ENCODE results near the gene PIP5K1C.

PIP5K1C gene

DNA sequence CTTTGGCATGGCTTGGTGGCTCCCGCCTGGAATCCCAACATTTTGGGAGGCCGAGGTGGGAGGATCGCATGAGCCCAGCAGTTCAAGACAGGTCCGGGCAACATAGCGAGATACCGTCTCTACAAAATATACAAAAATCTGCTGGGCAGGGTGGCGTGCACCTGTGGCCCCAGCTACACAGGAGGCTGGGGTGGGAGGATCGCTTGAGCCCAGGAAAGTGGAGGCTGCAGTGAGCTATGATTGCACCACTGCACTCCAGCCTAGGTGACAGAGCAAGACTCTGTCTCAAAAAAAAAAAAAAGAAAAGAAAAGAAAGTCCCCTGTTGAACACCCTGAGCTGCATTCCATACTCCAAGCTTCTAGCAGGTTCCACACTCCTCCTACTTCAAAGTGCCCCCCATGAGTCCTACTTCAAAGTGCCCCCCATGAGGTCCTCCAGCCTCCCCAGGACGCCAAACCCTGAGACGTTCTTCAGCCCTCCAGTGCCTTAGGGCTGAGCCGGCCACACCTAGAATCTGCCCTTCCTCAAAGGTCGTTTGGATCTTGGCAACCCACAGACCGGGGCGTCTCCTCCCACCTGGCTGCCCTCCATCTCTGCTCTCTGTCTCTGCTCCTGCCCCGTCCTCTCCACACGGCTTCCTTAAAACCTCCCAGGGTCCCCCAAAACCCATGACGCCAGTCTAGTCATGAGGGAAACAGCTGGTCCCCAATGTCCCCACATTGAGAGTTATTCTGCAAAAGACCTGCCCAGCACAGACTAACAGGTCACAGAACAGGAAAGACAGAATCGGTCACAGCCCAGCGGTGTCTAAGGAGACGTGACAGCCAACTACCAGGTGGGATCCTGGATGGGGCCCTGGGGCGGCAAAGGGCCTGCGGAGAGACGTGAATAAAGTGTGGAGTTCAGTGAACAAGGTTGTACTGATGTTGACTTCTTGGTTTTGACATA lies 12.7 kb upstream of the PIP5K1C start:
- H3K4me1 ChIP-seq (ENCODE audit: insufficient read depth, low read length): no peaks in the 10 kb centered on the region

DNA sequence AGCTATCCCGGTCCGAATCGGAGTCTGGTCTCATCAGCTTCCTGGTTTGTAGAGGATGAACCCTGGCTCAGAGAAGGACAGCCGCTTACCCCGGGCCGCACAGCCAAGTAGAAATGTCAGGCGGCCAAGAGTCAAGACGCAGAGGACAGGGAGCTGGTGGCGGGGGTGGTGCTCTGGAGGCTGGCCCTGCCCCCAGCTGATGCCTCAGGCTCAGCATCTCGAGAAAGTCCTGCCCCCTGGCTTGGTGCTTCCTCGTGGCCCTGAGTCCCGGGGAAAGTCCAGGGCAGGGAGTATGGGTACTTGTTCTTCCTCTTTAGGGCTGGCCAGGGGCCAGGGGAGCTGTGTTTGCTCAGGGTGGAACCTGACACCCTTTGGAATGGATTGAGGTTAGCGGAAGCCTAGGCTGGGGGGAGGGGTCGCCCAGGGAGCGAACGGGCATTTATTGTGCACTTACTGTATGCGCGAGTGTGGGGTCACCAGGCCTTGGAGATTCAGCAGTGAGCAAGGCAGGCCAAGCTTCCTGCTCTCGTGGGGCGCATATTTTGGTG lies 10.1 kb upstream of the PIP5K1C start:
- H3K27me3 ChIP-seq (ENCODE audit: insufficient read depth, low read length): peaks cover 11% of the 10 kb centered on the region
- H2AFZ ChIP-seq (ENCODE audit: low read depth, low read length): no peak overlapping the region
- no peaks in the 10 kb centered on the region for H3K9me3 ChIP-seq (ENCODE audit: low read length)
- H3K4me3 ChIP-seq (ENCODE audit: low read length): no peak overlapping the region
- no peaks in the 10 kb centered on the region for H3K36me3 ChIP-seq (ENCODE audit: insufficient read depth, low read length)
- no peaks in the 10 kb centered on the region for H3K4me1 ChIP-seq (ENCODE audit: insufficient read depth, low read length)

More for the DNA sequence above, 12.7 kb upstream of the PIP5K1C start:
- Histone ChIP-seq H3K9me3 (ENCODE audit: low read length) (no peaks in the 10 kb centered on the region), H3K4me3 (ENCODE audit: low read length) (no peak overlapping the region), H2AFZ (ENCODE audit: low read depth, low read length) (no peak overlapping the region), H3K27me3 (ENCODE audit: insufficient read depth, low read length) (peaks cover 11% of the 10 kb centered on the region), H3K36me3 (ENCODE audit: insufficient read depth, low read length) (no peaks in the 10 kb centered on the region)

DNA sequence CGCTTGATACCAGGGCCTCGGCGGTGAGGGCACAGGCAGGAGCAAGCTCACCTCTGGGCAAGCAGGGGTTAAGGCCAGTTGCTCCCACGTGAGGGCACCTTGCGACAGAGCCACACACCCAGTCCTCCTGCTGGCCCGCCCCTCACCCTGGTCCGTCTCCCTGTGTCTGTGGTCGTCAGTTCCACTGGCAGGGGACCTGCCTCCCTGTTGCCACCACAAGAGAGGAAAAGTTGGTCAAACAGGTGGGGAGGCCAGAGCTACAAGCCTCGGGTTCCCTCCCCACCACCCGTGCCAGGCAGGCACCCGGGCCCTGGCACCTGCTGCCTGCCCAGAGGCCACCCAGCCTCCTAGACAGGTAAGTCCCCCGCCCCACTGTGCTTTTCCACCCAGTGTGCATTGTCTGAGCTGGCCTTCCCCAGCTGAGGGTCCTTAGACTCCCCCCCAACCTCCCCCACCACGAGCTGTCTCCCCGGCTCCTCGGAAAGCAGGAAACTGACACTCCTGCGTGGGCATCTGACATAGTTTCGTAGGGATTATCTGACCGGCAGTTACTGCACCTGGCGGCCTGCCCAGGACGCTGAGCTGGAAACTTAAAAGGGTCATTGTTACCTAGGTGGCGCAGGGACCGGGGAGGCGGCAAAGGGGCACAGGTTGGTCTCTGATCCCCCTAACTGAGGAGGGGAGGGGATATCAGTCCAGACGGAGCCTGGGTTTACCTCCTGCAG lies 8.1 kb upstream of the PIP5K1C start, which contains the start of gene TJP3:
Gene TJP3, plus strand, starts transcription at position 178 of the 725 bp plus-strand sequence. CDS start 20,049 bp downstream, outside the sequence.
- Histone ChIP-seq H2AFZ (ENCODE audit: low read depth, low read length) (no peak within 1 kb of the TSS), H3K4me3 (ENCODE audit: low read length) (no peak within 1 kb of the TSS), H3K36me3 (ENCODE audit: insufficient read depth, low read length) (no peaks in the 10 kb centered on the region), H3K27me3 (ENCODE audit: insufficient read depth, low read length) (peaks cover 11% of the 10 kb centered on the region), H3K4me1 (ENCODE audit: insufficient read depth, low read length) (no peaks in the 10 kb centered on the region), H3K9me3 (ENCODE audit: low read length) (no peaks in the 10 kb centered on the region)

DNA sequence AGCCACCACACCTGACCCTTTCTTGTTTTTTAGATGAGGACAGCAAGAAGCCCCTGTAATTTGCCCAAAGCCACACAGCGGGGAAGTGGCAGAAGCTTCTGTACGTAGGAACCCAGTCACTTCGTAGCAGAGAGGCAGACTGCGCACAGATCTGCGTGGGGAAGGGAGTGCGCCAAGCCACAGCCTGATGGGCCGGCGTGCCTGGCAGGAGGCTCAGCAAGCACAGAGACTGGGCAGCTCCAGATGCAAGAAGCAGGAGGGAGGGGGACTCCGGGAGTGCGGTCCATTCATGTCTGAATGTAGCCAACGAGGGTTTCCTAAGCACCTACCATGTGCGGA lies 7.6 kb upstream of the PIP5K1C start:
- Histone ChIP-seq H2AFZ (ENCODE audit: low read depth, low read length) (no peak overlapping the region), H3K36me3 (ENCODE audit: insufficient read depth, low read length) (no peaks in the 10 kb centered on the region), H3K9me3 (ENCODE audit: low read length) (no peaks in the 10 kb centered on the region), H3K4me3 (ENCODE audit: low read length) (no peak overlapping the region), H3K4me1 (ENCODE audit: insufficient read depth, low read length) (no peaks in the 10 kb centered on the region), H3K27me3 (ENCODE audit: insufficient read depth, low read length) (peaks cover 11% of the 10 kb centered on the region)

DNA sequence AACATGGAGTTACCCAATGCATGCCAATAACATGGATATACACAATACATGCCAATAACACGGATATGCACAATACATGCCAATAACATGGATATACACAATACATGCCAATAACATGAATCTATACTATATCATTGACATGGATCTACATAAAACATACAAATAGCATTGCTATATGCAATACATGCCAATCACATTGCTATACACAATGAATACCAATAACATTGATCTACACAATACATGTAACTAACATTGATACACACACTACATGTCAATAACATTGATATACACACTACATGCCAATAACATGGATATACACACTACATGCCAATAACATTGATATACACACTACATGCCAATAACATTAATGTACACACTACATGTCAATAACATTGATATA lies 932 bp upstream of the PIP5K1C start:
- Histone ChIP-seq H3K36me3 (ENCODE audit: insufficient read depth, low read length) (no peaks in the 10 kb centered on the region), H3K4me3 (ENCODE audit: low read length) (no peak overlapping the region), H3K9me3 (ENCODE audit: low read length) (no peaks in the 10 kb centered on the region), H2AFZ (ENCODE audit: low read depth, low read length) (no peak overlapping the region), H3K27me3 (ENCODE audit: insufficient read depth, low read length) (no peaks in the 10 kb centered on the region), H3K4me1 (ENCODE audit: insufficient read depth, low read length) (peaks cover 13% of the 10 kb centered on the region)

DNA sequence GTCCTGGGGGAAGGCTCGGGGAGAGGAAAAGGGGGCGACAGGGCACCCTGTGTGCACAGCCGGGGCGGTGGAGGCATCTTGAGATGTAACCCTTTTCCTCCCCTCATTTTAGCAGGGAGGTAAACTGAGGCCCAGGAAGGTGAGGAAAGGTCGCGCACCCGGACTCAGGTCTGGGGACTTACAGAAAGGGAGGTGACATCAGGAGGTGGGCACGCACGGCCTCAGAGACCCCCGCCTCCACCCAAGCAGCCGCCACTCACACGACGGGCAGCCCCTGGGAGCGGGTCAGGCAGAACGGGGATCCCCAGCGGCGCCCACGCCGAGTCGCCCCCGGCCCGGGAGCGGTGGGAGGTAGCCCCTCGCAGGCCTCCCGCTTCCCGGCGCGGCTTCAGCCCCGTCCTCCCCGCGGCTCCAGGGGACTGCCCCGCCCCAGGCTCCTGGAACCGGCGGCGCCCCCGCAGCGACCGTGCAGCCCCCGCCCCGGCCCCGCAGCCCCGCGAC lies 477 bp downstream of the PIP5K1C start:
- Histone ChIP-seq H3K4me3 (ENCODE audit: low read length) (peak overlapping the region; percentile 68), H3K36me3 (ENCODE audit: insufficient read depth, low read length) (peaks cover 2% of the 10 kb centered on the region), H3K9me3 (ENCODE audit: low read length) (no peaks in the 10 kb centered on the region), H3K4me1 (ENCODE audit: insufficient read depth, low read length) (peaks cover 13% of the 10 kb centered on the region), H2AFZ (ENCODE audit: low read depth, low read length) (peak overlapping the region; percentile 22), H3K27me3 (ENCODE audit: insufficient read depth, low read length) (no peaks in the 10 kb centered on the region)

DNA sequence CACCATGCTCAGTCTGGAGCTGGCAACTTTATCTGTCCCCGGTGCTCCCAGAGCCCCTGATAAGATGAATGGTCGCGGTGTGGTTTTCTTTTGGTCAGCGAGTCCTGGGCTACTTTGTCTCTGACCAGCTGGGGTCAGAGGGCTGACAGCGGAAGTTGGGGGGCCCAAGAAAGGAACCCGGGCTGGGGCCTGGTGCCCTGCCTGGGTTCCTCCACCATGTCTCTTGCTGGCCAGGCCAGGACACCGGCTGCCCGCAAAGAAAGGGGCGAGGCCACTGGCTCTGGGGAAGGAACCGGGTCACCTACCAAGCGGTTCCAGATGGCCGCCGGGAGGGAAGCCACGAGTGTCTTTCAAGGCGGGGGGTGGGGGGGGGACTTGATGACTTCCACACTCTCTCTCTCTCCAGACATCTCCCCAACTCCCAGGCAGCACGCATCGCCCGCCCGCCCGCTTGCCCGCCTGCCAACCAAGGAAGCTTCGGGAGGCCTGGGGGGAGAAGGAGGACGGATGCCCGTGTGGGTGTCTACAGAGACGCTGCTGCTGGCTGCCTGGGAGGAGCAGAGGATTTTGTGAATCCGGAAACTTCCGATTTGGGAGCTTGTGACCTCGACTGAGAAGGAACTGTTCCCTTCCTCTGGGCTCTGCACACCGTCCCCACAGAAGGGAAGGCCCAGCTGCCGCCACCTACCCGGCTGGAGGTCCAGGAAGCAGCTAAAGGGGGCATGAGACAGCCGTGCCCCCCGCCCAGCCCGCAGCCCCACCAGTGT lies 1.1 kb downstream of the PIP5K1C start:
- peaks cover 2% of the 10 kb centered on the region for H3K36me3 ChIP-seq (ENCODE audit: insufficient read depth, low read length)
- H3K27me3 ChIP-seq (ENCODE audit: insufficient read depth, low read length): no peaks in the 10 kb centered on the region
- H2AFZ ChIP-seq (ENCODE audit: low read depth, low read length): peak overlapping the region; percentile 22
- H3K4me3 ChIP-seq (ENCODE audit: low read length): peak overlapping the region; percentile 68
- peaks cover 13% of the 10 kb centered on the region for H3K4me1 ChIP-seq (ENCODE audit: insufficient read depth, low read length)
- no peaks in the 10 kb centered on the region for H3K9me3 ChIP-seq (ENCODE audit: low read length)

DNA sequence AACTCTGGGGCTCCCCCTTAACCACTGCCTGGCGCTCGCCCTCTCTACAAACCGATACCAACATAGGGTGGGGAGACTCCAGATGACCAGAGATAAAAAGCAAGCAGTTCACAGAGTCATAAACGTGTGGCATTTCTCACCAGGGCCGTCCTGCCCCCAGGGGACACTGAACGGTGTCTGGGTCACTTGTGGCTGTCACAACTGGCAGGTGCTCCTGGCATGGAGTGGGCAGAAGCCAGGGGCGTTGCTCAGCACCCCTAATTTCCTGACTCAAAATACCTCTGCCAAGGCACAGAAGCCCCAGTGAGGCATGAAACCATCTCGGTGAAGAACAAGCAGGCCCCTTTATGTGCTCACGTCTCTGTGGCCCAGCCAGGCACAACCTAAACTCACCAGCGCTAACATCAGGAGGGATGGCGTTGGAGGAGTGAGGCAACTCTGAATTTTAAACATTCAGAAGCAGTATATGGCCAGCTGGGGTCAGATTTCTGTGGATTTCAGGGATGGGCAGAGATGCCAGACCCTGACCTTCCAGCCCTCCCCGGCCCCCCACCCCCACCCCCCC lies 1.8 kb downstream of the PIP5K1C start:
- no peak overlapping the region for H3K4me3 ChIP-seq (ENCODE audit: low read length)
- peaks cover 13% of the 10 kb centered on the region for H3K4me1 ChIP-seq (ENCODE audit: insufficient read depth, low read length)
- no peaks in the 10 kb centered on the region for H3K9me3 ChIP-seq (ENCODE audit: low read length)

DNA sequence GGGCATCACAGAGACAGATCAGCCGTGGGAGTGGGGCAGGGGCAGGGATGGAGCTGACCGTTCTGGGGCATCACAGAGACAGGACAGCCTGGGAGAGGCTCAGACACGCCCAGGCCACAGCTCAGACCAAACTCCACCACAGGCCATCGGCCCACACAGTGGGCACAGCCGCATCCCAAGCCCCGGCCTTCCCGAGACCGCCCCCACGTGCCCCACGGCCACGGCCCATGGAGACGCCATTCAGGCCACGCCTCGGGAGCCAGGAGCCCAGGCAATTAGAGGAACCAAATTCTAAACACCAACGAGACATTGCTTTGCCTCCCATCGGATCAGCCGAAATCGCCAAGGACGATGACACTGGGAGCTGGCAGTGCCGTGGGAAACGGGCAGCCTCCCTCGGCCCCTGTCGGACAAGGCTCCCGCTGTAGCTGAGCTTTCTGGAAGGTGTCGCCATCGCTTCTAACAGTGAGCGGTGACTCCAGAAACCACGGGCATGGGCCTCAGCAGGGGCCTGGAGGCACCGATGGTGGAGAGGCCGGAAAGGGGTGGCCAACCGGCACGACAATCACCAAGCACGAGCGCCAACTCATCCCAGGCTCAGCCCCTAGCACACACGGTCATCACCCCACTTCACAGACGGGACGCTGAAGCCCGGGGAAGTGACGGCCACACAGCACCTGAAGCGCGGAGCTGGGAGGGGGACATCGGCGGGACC lies 2.4 kb downstream of the PIP5K1C start:
- H3K36me3 ChIP-seq (ENCODE audit: insufficient read depth, low read length): peaks cover 2% of the 10 kb centered on the region
- H3K27me3 ChIP-seq (ENCODE audit: insufficient read depth, low read length): no peaks in the 10 kb centered on the region
- no peak overlapping the region for H2AFZ ChIP-seq (ENCODE audit: low read depth, low read length)
- peaks cover 13% of the 10 kb centered on the region for H3K4me1 ChIP-seq (ENCODE audit: insufficient read depth, low read length)
- no peak overlapping the region for H3K4me3 ChIP-seq (ENCODE audit: low read length)
- no peaks in the 10 kb centered on the region for H3K9me3 ChIP-seq (ENCODE audit: low read length)

More for the DNA sequence above, 1.8 kb downstream of the PIP5K1C start:
- Histone ChIP-seq H2AFZ (ENCODE audit: low read depth, low read length) (no peak overlapping the region), H3K27me3 (ENCODE audit: insufficient read depth, low read length) (no peaks in the 10 kb centered on the region), H3K36me3 (ENCODE audit: insufficient read depth, low read length) (peaks cover 2% of the 10 kb centered on the region)

DNA sequence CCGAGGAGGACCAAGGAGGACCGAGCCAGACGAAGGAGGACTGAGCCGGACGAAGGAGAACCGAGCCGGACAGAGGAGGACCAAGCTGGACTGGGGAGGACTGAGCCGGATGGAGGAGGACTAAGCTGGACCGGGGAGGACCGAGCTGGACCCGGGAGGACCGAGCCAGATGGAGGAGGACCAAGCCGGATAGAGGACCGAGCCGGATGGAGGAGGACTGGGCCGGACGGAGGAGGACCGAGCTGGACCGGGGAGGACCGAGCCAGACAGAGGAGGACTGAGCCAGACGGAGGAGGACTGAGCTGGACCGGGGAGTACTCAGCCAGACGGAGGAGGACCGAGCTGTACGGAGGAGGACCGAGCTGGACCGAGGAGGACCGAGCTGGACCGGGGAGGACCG lies 3.2 kb downstream of the PIP5K1C start:
- peaks cover 13% of the 10 kb centered on the region for H3K4me1 ChIP-seq (ENCODE audit: insufficient read depth, low read length)
- H3K4me3 ChIP-seq (ENCODE audit: low read length): no peak overlapping the region
- H3K36me3 ChIP-seq (ENCODE audit: insufficient read depth, low read length): peaks cover 2% of the 10 kb centered on the region
- no peaks in the 10 kb centered on the region for H3K27me3 ChIP-seq (ENCODE audit: insufficient read depth, low read length)
- no peak overlapping the region for H2AFZ ChIP-seq (ENCODE audit: low read depth, low read length)
- no peaks in the 10 kb centered on the region for H3K9me3 ChIP-seq (ENCODE audit: low read length)

DNA sequence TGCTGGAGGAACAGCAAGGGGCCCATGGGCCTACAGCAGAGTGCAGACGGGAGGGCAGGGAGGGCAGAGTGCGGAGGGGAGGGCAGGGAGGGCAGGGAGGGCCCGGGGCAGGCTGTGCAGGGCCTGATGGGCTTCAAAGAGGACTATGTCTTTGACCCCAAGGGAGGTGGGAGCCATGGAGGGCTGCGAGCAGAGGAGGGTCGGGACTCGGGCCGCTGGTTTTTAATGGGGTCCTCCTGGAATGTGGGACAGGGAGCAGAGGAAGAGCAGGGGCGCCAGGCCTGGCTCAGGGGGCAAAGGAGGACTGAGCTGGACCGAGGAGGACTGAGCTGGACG lies 3.6 kb downstream of the PIP5K1C start:
- Histone ChIP-seq H2AFZ (ENCODE audit: low read depth, low read length) (no peak overlapping the region), H3K4me1 (ENCODE audit: insufficient read depth, low read length) (peaks cover 13% of the 10 kb centered on the region), H3K4me3 (ENCODE audit: low read length) (no peak overlapping the region), H3K27me3 (ENCODE audit: insufficient read depth, low read length) (no peaks in the 10 kb centered on the region), H3K9me3 (ENCODE audit: low read length) (no peaks in the 10 kb centered on the region), H3K36me3 (ENCODE audit: insufficient read depth, low read length) (peaks cover 2% of the 10 kb centered on the region)

Data from neuron (in vitro differentiated cells).